SIG-M5 (cell line): ENCODE results near the gene PPP1R16B.

Source experiments
- DNase-seq: peaks from one replicate; lab custom pipeline; 2025; lab: John Stamatoyannopoulos, UW

PPP1R16B gene

DNA sequence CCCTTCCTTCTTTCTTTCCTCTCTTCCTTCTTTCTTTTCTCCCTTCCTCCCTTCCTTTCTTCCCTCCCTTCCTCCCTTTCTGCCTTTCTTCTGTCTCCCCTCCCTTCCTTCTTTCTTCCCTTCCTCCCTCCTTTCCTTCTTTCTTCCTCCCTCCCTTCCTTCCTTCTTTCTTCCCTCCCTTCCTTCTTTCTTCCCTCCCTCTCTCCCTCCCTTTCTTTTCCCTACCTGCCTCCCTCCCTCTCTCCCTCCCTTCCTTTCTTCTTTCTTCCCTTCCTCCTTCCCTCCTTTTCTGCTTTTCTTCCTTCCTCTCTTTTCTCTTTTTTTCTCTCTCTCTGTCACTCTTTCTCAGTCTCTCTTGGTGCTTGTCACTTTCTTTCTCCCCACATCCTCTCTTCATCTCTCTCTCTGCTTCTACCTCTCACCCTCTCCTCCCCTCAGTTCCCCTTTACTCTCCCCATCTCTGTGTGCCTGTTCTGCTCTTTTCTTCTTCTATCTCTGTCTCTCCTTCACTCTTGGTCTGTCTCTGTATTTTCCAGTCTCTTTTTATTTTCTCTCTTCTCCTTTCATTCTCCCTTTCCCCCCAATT lies 90.6 kb downstream of the PPP1R16B start:
- DNase-seq: no peak

DNA sequence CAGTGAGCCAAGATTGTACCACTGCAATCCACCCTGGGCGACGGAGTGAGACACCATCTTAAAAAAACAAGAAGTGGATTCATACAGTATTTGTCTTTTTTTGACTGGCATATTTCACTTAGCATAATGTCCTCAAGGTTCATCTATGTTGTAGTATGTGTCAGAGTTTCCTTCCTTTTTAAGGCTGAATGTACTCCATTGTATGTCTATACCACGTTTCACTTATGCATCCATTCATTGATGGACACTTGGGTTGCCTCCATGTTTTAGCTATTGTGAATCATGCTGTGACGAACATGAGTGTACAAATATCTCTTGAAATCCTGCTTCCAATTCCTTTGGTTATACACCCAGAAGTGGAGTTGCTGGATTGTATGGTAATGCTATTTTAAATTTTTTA lies 91.8 kb downstream of the PPP1R16B start:
- no peak for DNase-seq

- no peak for DNase-seq
These were observed 95.1 kb downstream of the PPP1R16B start for GRCh38 chr20:38900606-38901005.

DNA sequence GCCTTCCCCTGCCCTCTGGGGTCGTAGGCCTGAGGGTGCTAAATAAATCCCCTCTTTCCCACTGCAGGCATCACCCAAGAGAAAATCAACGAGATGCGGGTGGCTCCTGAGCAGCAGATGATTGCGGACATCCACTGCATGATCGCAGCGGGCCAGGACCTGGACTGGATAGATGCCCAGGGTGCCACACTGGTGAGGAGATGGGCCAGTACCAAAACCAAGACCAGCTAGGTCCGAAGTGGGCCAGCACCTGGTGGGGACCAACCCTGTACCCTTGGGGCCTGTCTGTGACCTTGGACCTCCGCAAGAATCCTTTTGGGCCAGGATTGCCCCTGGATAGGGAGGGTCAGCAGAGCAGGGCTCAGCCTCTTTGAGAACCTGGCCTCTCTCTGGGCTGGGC lies 97.1 kb downstream of the PPP1R16B start:
- DNase-seq: no peak

DNA sequence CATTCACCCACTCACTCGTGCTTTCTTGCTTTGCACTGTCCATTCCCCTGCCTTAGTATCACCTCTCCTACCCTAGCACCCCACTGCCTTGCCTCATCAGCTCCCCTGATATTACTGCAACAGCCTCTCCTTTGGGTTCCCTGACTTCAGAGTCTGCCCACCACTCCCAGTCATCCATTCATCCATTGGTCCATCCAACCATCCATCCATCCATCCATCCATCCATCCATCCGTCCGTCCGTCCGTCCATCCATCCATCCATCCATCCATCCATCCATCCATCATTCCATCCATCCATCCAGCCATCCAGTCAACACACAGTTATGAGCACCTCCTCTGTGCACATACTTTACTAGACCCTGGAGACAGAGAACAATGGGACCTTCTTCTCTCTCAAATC lies 97.8 kb downstream of the PPP1R16B start:
- DNase-seq: no peak

DNA sequence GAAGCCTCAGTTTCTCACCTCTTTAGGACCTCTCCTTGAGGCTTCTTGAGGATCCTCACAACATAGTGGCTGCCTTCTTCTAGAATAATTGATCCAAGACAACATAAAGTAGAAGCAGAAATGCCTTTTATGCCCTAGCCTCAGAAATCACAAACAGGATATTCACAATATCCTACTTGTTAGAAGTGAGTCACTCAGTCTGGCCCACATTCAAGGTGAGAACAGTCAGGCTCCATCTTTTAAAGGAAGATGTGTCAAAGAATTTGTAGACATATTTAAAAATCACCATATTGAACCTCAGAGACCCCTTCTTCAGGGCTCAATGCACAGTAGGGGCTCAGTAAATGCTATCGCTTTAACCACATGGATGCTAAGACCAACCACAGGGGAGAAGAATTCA lies 99.9 kb downstream of the PPP1R16B start:
- DNase-seq: no peak

DNA sequence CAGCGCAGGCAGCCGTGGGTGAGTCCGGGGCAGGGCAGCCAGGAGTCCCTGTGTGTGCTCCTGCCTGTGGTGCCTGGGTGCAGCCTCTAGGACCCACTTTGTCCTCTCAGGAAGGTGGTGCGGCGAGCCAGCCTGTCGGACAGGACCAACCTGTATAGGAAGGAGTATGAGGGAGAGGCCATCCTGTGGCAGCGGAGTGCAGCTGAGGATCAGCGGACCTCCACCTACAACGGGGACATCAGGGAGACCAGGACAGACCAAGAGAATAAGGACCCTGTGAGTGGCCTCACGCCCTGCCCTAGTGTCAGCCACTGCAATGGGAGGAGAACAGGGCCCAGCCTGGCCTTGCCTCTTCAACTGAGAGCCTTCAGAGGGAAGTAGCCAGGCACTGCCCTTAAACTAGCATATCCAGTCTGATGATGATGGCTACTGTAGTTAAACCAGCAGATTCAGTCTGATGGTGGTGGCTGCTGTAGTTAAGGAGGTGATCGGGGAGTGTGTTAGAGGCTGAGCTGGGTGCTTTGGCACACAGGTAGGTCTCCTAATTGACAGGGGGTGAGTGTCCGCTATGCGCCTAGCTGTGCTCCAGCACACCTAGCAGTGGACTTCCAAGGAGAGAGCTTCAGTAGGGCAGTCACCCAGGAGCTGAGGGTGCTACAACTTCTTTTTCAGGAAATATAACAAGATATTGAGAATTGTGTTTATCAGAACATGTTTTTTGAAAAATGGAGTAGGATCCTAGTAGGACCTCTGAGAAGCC lies 102.6 kb downstream of the PPP1R16B start:
- DNase-seq: no peak

- DNase-seq: no peak
These were observed 109.9 kb downstream of the PPP1R16B start for GRCh38 chr20:38915355-38915754.

DNA sequence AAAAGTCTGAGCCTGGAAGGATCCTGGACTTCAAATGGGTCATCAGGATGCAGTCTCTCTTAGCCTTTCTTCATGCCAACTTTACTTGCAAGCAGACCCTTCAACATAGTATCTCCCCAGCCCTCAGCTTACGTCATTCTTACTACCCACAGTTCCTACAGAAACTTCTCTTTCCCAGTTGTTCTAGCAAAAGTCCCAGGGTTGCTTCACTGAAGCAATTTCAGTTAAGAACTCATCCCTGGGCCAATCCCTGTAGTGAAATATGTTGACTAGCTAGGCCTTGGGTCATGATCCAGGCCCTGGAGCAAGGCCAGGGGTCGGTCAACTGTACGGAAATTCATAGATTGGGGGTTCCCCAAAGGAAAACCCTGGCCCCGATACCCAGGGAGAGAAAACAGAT lies 112.2 kb downstream of the PPP1R16B start:
- no peak for DNase-seq

- no peak for DNase-seq
These were observed 112.7 kb downstream of the PPP1R16B start for GRCh38 chr20:38918172-38918571.

- no peak for DNase-seq
These were observed 114.2 kb downstream of the PPP1R16B start for GRCh38 chr20:38919683-38920082.

DNA sequence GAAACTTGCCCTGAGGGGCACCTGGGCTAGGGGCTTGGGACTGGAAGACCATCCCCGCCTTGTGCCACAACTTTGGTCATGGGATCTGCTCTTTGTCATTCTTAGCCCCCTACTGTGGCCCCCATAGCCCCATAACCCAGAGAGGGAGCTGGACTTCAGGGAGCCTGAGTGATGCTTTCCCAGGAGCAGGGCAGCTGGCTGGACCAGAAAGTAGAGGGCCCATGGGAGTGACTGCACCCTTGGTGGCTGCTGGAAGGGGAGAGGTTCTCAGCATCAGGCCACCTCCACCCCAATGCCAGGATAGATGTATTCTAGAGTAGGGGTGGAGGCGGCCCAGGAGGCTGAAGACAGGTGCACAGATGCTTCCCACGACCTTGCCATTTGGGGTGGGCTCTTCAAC lies 114.9 kb downstream of the PPP1R16B start:
- DNase-seq: no peak

DNA sequence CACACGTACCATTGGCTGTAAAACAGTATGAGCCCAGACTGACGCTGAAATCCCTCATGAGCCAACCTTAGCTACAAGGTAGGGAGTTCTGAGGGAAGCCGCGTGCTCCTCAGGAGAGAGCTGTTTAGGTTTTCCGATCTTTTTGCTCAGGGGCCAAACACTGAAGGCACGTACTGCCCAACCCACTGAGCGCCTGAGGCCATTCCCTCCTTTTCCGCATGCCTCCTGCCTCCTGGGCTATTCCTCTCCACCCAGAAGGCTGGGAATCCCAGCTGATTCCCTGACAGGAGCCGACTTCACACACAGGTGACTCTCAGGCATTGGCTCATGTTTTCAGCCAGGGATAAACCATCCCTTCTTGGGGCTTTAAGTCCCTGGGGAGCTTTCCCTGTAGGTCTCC lies 115.4 kb downstream of the PPP1R16B start:
- no peak for DNase-seq

GRCh38 chr20:38924718-38925117 lies 119.2 kb downstream of the PPP1R16B start:
- no peak for DNase-seq

- peak; percentile 77 for DNase-seq
These were observed 120.8 kb downstream of the PPP1R16B start, which contains the start of gene FAM83D for GRCh38 chr20:38926142-38926933. Gene FAM83D (plus strand): TSS chr20:38926417. CDS start chr20:38926443, 26 bp downstream.

GRCh38 chr20:38926934-38927616 lies 121.6 kb downstream of the PPP1R16B start:
- no peak for DNase-seq

GRCh38 chr20:38927902-38928578 lies 122.5 kb downstream of the PPP1R16B start:
- DNase-seq: no peak

GRCh38 chr20:38930242-38930569 lies 124.7 kb downstream of the PPP1R16B start:
- DNase-seq: no peak

DNA sequence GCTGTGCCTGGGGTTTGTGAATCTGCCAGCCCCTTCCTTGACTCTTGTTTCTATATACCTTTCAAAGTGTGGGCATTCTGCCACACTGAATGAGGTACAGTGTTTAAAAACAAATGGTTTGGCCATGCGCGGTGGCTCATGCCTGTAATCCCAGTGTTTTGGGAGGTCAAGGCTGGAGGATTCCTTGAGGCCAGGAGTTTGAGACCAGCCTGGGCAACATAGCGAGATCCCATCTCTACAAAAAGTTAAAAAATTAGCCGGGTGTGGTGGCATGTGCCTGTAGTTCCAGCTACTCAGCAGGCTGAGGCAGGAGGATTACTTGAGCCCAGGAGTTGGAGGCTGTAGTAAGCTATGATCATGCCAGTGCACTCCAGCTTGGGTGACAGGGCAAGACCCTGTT lies 126.5 kb downstream of the PPP1R16B start:
- DNase-seq: no peak

- no peak for DNase-seq
These were observed 127.1 kb downstream of the PPP1R16B start for GRCh38 chr20:38932457-38933120.

- DNase-seq: no peak
These were observed 129.0 kb downstream of the PPP1R16B start for GRCh38 chr20:38934530-38934929.
